Activated CD4-positive, alpha-beta T cell treated with anti-CD3 and anti-CD28 coated beads, Interleukin-2, amount 50 U/mL, for 1 hour (primary cell): ENCODE data around the gene BCR.
A peak's percentile ranks its signal among the peaks of the same experiment; 100 is the strongest.

ENCODE experiments used
- DNase-seq: peaks from one replicate; pipeline ENCODE4 v3.0.0-alpha.2; 2020

The BCR gene

GRCh38 chr22:23218867-23219251, 38.5 kb downstream of the BCR start:
- DNase-seq: no peak

GRCh38 chr22:23219317-23219716, 39.0 kb downstream of the BCR start:
- no peak for DNase-seq

DNA sequence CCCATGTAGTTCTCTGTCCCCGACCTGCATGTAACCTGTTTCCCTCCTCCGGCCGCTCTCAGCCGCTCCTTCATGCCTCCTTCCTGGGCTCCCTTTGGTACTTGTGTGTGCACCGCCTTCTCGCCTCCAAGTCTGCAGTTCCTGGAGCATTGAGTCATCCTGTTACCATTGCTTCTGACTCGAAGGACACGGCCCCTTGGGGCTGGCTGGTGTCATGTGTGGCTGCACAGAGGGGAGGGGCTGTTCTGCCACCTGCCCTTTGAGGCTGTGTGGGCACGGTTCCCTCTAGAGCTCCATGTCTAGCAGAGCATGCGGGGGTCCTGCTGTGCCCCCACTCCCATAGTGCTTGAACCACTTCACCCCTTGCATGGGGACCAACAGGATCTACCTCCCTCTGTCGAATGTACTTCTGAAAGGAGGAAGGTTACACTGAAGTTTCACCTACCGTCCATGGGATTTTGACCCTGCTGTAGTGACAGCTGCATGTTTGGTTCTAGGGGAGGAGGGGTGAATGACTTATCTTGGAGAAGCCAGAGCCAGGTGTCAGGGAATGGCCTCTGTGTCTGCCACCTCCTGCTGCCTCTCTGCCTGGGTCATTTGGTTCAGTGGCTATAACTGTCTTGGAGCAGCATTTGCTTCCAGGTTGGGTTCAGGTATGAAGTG, 39.6 kb downstream of the BCR start:
- peak; percentile 36 for DNase-seq

GRCh38 chr22:23220485-23221350, 40.4 kb downstream of the BCR start:
- DNase-seq: no peak

DNA sequence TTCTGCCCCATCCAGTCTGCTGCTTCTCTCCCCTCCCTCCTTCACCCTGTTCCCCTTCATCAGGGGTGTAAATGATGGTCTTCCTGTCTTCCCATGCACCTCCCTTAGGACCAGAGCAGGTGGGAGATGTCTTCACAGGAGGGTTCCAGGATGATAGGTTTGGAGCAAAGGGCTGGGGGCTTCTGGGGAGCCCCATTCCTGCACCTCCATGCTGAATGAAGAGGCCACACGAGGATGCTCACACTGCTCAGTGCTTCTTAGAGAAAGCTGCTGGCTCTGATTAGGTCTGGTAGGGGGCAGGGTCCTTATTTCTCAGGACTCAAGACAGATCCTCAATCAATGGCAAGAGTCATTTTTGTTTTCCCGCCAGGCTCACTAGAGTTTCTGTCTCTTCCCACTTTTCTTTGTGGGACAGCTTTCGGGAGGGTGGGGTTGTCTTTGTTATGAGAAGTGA, 41.1 kb downstream of the BCR start:
- no peak for DNase-seq

GRCh38 chr22:23222033-23222792, 41.9 kb downstream of the BCR start:
- DNase-seq: no peak

DNA sequence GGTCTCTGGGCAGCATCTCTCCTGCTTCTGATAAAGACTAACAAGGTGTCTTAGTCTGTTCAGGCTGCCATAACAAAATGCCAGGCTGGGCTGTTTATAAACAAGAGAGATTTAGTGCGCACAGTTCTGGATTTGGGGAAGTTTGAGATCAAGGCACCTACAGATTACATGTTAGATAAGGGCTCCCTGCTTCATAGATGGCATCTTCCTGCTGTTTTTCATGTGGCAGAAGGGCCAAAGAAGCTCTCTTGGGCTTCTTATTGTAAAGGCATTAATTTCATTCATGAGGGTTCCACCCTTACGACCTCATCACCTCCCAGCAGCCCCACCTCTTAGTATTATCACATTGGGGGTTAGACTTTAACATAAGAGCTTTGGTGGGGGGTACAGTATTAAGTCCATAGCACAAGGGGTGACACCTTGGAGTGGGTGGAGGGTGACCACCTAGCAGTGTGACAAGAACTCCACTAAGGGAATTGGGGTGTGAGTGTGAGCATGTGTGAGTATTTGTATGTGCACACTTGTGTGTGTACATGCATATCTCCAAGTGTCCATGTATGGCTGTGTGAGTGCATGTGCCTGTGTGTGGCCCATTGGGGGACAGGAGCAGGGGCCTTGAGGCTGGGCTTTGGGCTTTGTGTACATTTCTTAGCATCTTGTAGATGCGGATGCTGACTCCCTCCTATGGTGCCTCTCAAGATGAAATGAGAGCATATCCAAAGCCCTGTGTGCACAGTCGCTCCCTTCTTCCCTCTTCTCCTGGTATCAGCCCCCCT, 42.7 kb downstream of the BCR start:
- no peak for DNase-seq

GRCh38 chr22:23223569-23224317, 43.4 kb downstream of the BCR start:
- DNase-seq: no peak

DNA sequence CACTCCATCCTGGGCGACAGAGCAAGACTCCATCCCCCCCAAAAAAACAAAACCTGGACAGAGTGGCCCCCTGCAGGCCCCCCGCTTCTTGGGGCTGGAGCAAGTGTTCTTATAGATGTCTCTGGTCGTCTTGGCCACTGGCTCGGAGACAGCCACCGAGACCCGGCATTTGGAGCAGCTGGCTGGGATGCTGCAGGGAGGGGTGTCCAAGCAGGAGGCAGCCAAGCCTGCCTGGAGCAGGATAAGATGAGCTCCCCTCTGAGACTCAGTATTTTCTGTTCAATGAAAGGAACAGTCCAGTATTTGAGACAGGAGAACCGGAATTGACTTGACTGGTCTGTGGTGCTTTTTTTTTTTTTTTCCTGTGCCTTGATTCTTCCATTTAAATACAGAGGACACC, 44.5 kb downstream of the BCR start:
- no peak for DNase-seq

GRCh38 chr22:23225337-23225723, 45.0 kb downstream of the BCR start:
- no peak for DNase-seq

GRCh38 chr22:23225724-23226496, 45.6 kb downstream of the BCR start:
- DNase-seq: peak; percentile 38

GRCh38 chr22:23226497-23226850, 46.2 kb downstream of the BCR start:
- no peak for DNase-seq

GRCh38 chr22:23227380-23227779, 47.1 kb downstream of the BCR start:
- DNase-seq: no peak

- no peak for DNase-seq
Measured at GRCh38 chr22:23228503-23228902, 48.2 kb downstream of the BCR start.

DNA sequence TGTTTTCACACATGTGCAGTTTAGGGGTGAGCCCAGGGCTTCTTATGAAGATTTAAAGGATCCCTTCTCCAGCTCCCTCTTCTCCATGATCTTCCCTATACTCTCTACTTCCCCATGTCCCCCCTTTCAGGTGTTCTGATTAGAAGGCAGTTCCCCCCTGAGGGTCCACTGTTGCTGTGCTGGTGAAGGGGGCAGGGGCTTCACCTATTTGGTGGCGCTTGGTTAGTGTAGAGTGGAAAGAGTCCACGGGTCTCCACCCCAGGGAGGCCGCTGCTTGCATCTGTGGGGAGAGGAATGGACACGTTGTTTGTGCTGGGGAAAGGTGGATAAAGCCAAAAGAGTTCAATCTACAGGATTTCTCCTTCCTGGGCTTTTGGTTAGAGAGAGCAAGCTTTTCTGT, 49.3 kb downstream of the BCR start:
- no peak for DNase-seq

- DNase-seq: no peak
Measured at GRCh38 chr22:23230348-23231068, 50.2 kb downstream of the BCR start.

GRCh38 chr22:23231471-23232093, 51.3 kb downstream of the BCR start:
- no peak for DNase-seq

DNA sequence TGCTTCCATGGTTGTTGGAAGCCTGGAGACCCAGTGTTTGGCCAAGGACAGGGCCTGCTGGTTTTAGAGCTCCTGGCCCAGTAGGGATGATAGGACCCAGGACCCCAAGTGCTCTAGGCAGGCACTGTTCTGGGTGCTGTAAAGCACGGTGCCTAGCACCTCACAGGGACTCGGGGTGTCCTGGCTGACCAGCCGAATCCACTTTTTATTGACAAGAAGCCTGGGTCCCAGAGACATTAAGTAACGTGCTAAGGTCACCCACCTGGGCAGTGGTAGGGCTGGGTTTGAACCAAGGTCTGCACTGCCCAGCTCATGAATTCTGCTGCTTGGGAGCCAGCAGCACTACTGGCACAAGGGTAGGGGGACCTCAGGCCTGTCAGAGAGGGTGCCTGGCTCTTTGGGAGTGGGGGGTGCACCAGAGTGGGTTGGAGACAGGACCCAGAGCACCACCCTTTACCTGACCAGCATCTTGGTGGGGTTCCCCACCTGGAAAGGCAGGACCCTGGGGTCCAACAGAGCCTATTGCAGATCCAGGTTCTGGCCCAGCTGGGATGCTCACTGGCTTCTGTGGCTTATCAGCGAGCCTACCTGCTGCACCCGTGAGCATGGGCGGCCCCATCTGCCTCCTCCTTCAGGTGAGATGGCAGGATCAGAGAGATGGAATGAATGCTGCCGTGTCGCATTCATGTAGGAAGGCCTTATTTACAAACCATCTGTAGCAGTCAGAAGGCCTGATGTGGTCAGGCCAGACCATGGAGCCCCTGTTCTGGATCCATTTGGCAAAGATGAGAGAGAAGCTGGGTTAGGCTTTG, 52.0 kb downstream of the BCR start:
- no peak for DNase-seq

GRCh38 chr22:23233084-23233531, 52.8 kb downstream of the BCR start:
- no peak for DNase-seq
